ENCODE measurements around the gene POFUT2. TPM values are rescaled to one million over a fixed set of nuclear protein-coding genes. Genes with fewer than 3 reads are reported as not detected.

POFUT2 gene
- total and polyA plus RNA-seq, 9 donors = 25.7 to 52.9 (median 40.1) TPM

- Histone ChIP-seq H3K9me3 (no peaks in the 10 kb centered on the region), H3K27me3 (no peaks in the 10 kb centered on the region), H3K4me3 (no peak overlapping the region), H3K36me3 (no peaks in the 10 kb centered on the region), H3K27ac (no peak overlapping the region), H3K4me1 (ENCODE audit: insufficient read depth) (peaks cover 6% of the 10 kb centered on the region)
- peak in 1 of 5 donors; percentile 8 for DNase-seq
- TF ChIP-seq EP300 (IDR thresholded peaks at IDR 0.05) (no peak), CTCF (IDR thresholded peaks at IDR 0.05) (no peak)
- intact Hi-C loops (cut with DNase I) = no loop called here
- 55 to 62% (median 61%) methylated on average over 19 of the region's 19 CpGs for WGBS, 3 donors
Measured at GRCh38 chr21:45258466-45258865, 29.2 kb downstream of the POFUT2 start.

DNA sequence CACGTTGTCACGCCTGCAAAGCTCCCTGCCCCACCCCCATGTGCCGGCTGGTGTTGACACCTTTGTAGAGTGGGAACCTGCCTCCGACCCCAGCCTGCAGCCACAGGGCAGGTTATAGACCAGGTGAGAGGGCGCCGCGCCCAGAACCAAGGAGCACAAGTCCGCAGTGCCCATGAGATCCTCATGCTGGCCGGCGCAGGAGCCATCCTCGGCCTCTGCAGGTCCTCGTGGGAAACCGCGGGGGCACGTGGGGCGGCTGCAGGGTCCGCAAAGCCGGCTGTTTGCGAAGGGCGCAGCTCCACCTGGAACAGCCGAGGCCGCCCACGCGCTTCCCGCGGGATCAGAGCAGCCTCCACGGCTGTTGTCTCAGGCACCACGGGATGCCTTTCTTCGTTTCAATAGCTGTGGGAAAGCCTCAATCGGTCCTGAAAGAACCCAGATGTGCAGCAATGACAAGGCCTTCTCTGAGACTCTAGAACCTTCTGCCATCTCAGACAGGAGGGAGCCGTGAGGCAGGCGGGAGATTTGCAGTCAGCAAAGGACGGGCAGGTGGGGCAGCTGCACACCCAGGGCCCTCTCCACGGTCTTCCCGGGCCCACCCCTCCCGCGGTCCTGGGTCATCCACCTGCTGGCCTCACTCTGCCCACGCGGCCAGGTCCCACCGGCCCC lies 29.9 kb downstream of the POFUT2 start:
- TF ChIP-seq POLR2A (IDR thresholded peaks at IDR 0.05) (no peak), EP300 (IDR thresholded peaks at IDR 0.05) (no peak), CTCF (IDR thresholded peaks at IDR 0.05) (no peak)
- 57 to 71% (median 66%) methylated on average over 39 to 40 of the region's 40 CpGs for WGBS, 3 donors
- H3K4me1 ChIP-seq (ENCODE audit: insufficient read depth) = peaks cover 6% of the 10 kb centered on the region
- H3K27ac ChIP-seq = no peak overlapping the region
- no peaks in the 10 kb centered on the region for H3K9me3 ChIP-seq
- intact Hi-C loops (cut with DNase I) = no loop called here
- no peaks in the 10 kb centered on the region for H3K27me3 ChIP-seq
- no peak overlapping the region for H3K4me3 ChIP-seq
- DNase-seq = peak in 2 of 5 donors; percentile 16 to 17
- no peaks in the 10 kb centered on the region for H3K36me3 ChIP-seq

- no peaks in the 10 kb centered on the region for H3K36me3 ChIP-seq
- intact Hi-C loops (cut with DNase I) = no loop called here
- TF ChIP-seq CTCF (IDR thresholded peaks at IDR 0.05) (no peak), EP300 (IDR thresholded peaks at IDR 0.05) (no peak), POLR2A (IDR thresholded peaks at IDR 0.05) (no peak)
- no peaks in the 10 kb centered on the region for H3K27me3 ChIP-seq
- H3K4me3 ChIP-seq = no peak overlapping the region
- DNase-seq = peak in 1 of 5 donors; percentile 15
- H3K27ac ChIP-seq = no peak overlapping the region
- peaks cover 6% of the 10 kb centered on the region for H3K4me1 ChIP-seq (ENCODE audit: insufficient read depth)
- 41 to 47% (median 42%) methylated on average over 26 to 27 of the region's 27 CpGs for WGBS, 3 donors
- no peaks in the 10 kb centered on the region for H3K9me3 ChIP-seq
Measured at GRCh38 chr21:45256912-45257672, 30.6 kb downstream of the POFUT2 start.

DNA sequence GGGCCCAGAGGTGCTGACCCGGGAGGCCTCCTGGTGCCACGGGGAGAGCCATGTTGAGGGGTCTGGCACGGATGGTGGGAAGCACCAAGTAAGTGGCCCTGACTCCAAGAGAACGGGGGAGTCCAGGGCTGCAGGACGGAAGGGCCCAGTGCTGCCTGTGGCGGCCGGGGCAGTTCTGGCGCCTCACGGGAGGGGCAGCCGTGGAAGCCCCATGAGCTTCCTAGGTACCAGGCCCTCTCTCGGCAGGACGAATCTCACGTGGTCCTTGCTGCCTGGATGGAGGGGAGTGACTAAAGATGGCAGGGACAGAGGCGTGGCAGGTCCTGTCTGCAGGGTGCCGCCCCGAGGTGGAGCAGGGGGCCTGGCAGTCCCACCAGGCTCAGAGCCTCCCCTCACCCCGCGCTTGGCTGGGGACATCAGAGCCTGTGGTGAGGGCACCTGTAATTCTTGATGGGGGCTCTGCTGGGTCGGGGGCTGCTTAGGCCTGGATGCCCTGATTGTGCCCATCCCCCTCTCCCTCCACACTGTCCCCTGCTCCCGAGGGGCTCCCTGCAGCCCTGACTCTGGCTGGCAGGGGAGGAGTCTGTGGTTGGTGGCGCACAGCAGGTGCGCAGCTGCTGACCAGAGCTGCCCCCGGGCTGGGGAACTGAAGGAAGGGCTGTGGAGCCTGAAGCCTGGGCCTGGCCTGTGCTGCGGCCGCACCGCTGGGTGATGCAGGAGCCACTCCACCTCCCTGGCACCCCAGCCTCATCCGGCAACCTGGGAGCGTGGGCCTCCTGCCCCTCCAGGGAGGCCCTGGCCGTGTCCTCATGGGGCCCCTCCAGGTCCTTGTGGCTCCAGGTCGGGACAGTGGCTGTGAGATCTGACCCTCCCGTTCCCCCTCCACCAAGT lies 31.4 kb downstream of the POFUT2 start:
- H3K4me1 ChIP-seq (ENCODE audit: insufficient read depth) = peaks cover 6% of the 10 kb centered on the region
- no peaks in the 10 kb centered on the region for H3K9me3 ChIP-seq
- no peaks in the 10 kb centered on the region for H3K36me3 ChIP-seq
- no peak overlapping the region for H3K4me3 ChIP-seq
- intact Hi-C loops (cut with DNase I) = no loop called here
- no peak for TF ChIP-seq CTCF (IDR thresholded peaks at IDR 0.05)
- no peak for TF ChIP-seq POLR2A (IDR thresholded peaks at IDR 0.05)
- TF ChIP-seq EP300 (IDR thresholded peaks at IDR 0.05) = no peak
- H3K27ac ChIP-seq = no peak overlapping the region
- 83 to 88% (median 85%) methylated on average over 31 of the region's 31 CpGs for WGBS, 3 donors
- peak in 1 of 5 donors; percentile 13 for DNase-seq
- H3K27me3 ChIP-seq = no peaks in the 10 kb centered on the region

Data from ovary (tissue), 9 donors.